Pancreas (tissue), 10 donors: ENCODE results near the gene NCMAP. TPM values are rescaled to one million over a fixed set of nuclear protein-coding genes. Genes with fewer than 3 reads are reported as not detected.
"Not testable (repeated sequence)": the region's sequence is repeated elsewhere in the genome, so short reads cannot be mapped to it uniquely, and the experiment has no call there.

Source experiments
- ATAC-seq, 4 donors: fragments of 200-7000 bp; cut with Tn5 transposase; one replicate each; pipeline versions ENCODE4 v1.8.0 to v1.9.1; 2020; ENCODE audit warnings: mild to moderate bottlenecking in 4 of 4, moderate library complexity in 4 of 4
- DNase-seq, 6 donors: peaks; one replicate each; pipeline ENCODE4 v3.0.0-alpha.2; 2020
- FAIRE-seq: peaks from 2 replicates; lab custom pipeline; 2012; peaks lifted over from hg19 to GRCh38; lab: Jason Lieb, UNC
- H3K27ac ChIP-seq, 4 donors: fragments of 200-600 bp; sonication (generic); 1 replicate in 3 of 4; 2 replicates in 1 of 4; pipeline versions ENCODE4 v1.5.0 to v1.8.0; 2020
- H3K27me3 ChIP-seq, 4 donors: fragments of 200-600 bp; one replicate each; pipeline ENCODE4 v1.8.0; 2021
- H3K36me3 ChIP-seq, 3 donors: fragments of 200-600 bp; sonication (generic) in 1 of 3; one replicate each; pipeline versions ENCODE4 v1.5.0 to v1.8.0; 2020 to 2021
- H3K4me1 ChIP-seq, 3 donors: fragments of 200-600 bp; one replicate each; pipeline ENCODE4 v1.8.0; 2021
- H3K4me3 ChIP-seq, 4 donors: fragments of 200-600 bp; sonication (generic) in 2 of 4; one replicate each; pipeline versions ENCODE4 v1.5.0 to v1.8.0; 2020 to 2021
- H3K9me3 ChIP-seq, 4 donors: fragments of 200-600 bp; one replicate each; pipeline ENCODE4 v1.8.0; 2021
- WGBS, 2 donors: extraction: QIAGEN DNeasy Blood & Tissue Kit; methylation state at CpG; one replicate each; pipeline ENCODE4 v1.1.7; 2013; 5-methylcytosine and 5-hydroxymethylcytosine counted together
- intact Hi-C, 3 donors: fragments of 100-400 bp; cut with DNase I; formaldehyde crosslinking; loops; one replicate each; pipeline versions ENCODE4 v1.11.1 to v1.14.2; 2022
- polyA plus RNA-seq, 2 donors: library from polyadenylated mRNA; stranded (reverse); fragments of 200-250 nt; gene quantifications; one replicate each; pipeline ENCODE4 v1.2.3, GENCODE V29; 2013
- total RNA-seq, 6 donors: library from RNA; stranded (reverse); fragmentation: NEBNext Ultra II Directional in 4 of 6; extraction: Animal tissue kit (Norgen Biotek cat#: 25700) in 4 of 6; gene quantifications; one replicate each; pipeline versions ENCODE4 v1.2.1 to v1.2.4, GENCODE V29; 2021 to 2023
- TF ChIP-seq, protein P1 (sequence below), 4 donors: fragments of 200-600 bp; sonication (generic) in 3 of 4; IDR thresholded peaks; one replicate each; pipeline versions ENCODE4 v1.5.0 to v1.8.0; 2021; ENCODE audit warnings: antibody characterized with exemption in 4 of 4
- donor health status: healthy with polysubstance abuse.
- donor health status: DM: no; HTN: no; CAD: no; lungs with moderate emphysema.
- donor health status: DM: no; HTN: no; CAD: no.
- donor health status: control.
- donor health status: control.
- donor health status: Bipolar disorder and iron deficiency.
- donor health status: DM: yes; HTN: yes; CAD: no.
- donor health status: DM: no; HTN: no; CAD: no.
- donor health status: DM: no; HTN: no; CAD: no.
- donor health status: DM: yes; HTN: yes; CAD: no.

Gene NCMAP
- total and polyA plus RNA-seq, 8 donors: 6.3 to 24.7 (median 9.6) TPM

- FAIRE-seq (no peak), DNase-seq (no peak), ATAC-seq (no peak)
- no peaks in the 10 kb centered on the region for H3K27me3 ChIP-seq
- H3K4me1 ChIP-seq: peaks cover 0 to 9% (median 0%) of the 10 kb centered on the region in 3 donors
- no peak overlapping the region for H3K27ac ChIP-seq
- TF ChIP-seq, protein P1, sequence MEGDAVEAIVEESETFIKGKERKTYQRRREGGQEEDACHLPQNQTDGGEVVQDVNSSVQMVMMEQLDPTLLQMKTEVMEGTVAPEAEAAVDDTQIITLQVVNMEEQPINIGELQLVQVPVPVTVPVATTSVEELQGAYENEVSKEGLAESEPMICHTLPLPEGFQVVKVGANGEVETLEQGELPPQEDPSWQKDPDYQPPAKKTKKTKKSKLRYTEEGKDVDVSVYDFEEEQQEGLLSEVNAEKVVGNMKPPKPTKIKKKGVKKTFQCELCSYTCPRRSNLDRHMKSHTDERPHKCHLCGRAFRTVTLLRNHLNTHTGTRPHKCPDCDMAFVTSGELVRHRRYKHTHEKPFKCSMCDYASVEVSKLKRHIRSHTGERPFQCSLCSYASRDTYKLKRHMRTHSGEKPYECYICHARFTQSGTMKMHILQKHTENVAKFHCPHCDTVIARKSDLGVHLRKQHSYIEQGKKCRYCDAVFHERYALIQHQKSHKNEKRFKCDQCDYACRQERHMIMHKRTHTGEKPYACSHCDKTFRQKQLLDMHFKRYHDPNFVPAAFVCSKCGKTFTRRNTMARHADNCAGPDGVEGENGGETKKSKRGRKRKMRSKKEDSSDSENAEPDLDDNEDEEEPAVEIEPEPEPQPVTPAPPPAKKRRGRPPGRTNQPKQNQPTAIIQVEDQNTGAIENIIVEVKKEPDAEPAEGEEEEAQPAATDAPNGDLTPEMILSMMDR (IDR thresholded peaks at IDR 0.05): no peak
- WGBS, 2 donors: 73 to 89% methylated on average over 5 of the region's 5 CpGs
- intact Hi-C loops: loop anchor here in 1 of 3 donors (10.0 kb wide), 1 partner anchor 88 kb away; no protein-coding TSS in a partner anchor
- no peak overlapping the region for H3K4me3 ChIP-seq
- H3K36me3 ChIP-seq: no peaks in the 10 kb centered on the region
- no peaks in the 10 kb centered on the region for H3K9me3 ChIP-seq
Measured at GRCh38 chr1:24547195-24547594, 8.7 kb upstream of the NCMAP start.

DNA sequence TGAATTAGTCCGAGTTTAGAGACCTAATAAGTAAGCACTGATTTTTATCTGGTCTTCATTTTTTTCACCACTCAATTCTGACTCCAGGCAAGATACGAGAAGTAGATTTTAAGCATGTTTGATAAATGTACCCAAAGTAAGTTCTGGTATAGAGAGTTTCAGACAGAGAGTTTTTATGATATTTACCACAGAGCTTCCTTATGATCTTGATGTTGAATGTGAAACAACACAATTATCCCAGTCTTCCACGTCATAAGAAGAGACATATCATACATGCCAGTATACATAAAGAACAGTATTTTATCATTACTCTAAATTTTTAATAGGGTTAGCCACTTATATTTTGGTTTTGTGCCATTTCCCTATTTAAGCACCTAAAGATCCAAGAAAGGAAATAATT, 7.8 kb upstream of the NCMAP start:
- intact Hi-C loops: loop anchor here in 1 of 3 donors (10.0 kb wide), 1 partner anchor 87 kb away; no protein-coding TSS in a partner anchor
- Histone ChIP-seq H3K4me3 (no peak overlapping the region), H3K9me3 (no peaks in the 10 kb centered on the region), H3K36me3 (no peaks in the 10 kb centered on the region), H3K4me1 (peaks cover 0 to 9% (median 0%) of the 10 kb centered on the region in 3 donors), H3K27me3 (no peaks in the 10 kb centered on the region), H3K27ac (no peak overlapping the region)
- no peak for FAIRE-seq
- TF ChIP-seq, protein P1 (IDR thresholded peaks at IDR 0.05): no peak
- no peak for ATAC-seq
- no peak for DNase-seq
- WGBS, 2 donors: 74 to 89% methylated on average over 3 of the region's 3 CpGs

DNA sequence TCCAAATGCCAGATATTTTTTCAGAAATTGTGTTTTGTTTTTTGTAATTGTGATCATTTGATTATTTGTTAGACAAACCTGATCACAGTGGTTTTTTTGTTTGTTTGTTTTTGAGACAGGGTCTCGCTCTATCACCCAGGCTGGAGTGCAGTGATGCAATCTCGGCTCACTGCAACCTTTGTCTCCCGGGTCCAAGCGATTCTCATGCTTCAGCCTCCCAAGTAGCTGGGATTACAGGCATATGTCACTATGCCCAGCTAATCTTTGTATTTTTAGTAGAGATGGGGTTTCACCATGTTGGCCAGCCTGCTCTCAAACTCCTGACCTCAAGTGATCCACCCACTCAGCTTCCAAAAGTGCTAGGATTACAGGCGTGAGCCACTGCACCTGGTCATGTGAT, 6.7 kb upstream of the NCMAP start:
- DNase-seq, FAIRE-seq, H3K4me1 ChIP-seq, H3K36me3 ChIP-seq, H3K27me3 ChIP-seq, H3K4me3 ChIP-seq, H3K27ac ChIP-seq, ATAC-seq, H3K9me3 ChIP-seq: not testable (repeated sequence)
- intact Hi-C loops: loop anchor here in 1 of 3 donors (10.0 kb wide), 1 partner anchor 86 kb away; no protein-coding TSS in a partner anchor
- WGBS, 2 donors: 71 to 74% methylated on average over 5 of the region's 5 CpGs

GRCh38 chr1:24551290-24551959, 4.5 kb upstream of the NCMAP start:
- DNase-seq (peak in 1 of 6 donors; percentile 51), FAIRE-seq (no peak), ATAC-seq (peak in 2 of 4 donors; percentile 13 to 21)
- H3K9me3 ChIP-seq: no peaks in the 10 kb centered on the region
- H3K27me3 ChIP-seq: no peaks in the 10 kb centered on the region
- no peaks in the 10 kb centered on the region for H3K36me3 ChIP-seq
- H3K27ac ChIP-seq: peak overlapping the region in 2 of 4 donors; percentile 53 to 59
- H3K4me1 ChIP-seq: peaks cover 0 to 6% (median 5%) of the 10 kb centered on the region in 3 donors
- no peak overlapping the region for H3K4me3 ChIP-seq
- intact Hi-C loops: no loop called here
- WGBS, 2 donors: 37 to 46% methylated on average over 13 of the region's 13 CpGs
- TF ChIP-seq, protein P1 (IDR thresholded peaks at IDR 0.05): no peak

- ATAC-seq: no peak
- 58 to 64% methylated on average over 10 of the region's 10 CpGs for WGBS, 2 donors
- DNase-seq: no peak
- H3K27ac ChIP-seq: peak overlapping the region in 2 of 4 donors; percentile 53 to 59
- H3K4me1 ChIP-seq: peaks cover 2 to 6% (median 5%) of the 10 kb centered on the region in 3 donors
- intact Hi-C loops: no loop called here
- H3K4me3 ChIP-seq: no peak overlapping the region
- no peak for FAIRE-seq
- H3K27me3 ChIP-seq: no peaks in the 10 kb centered on the region
- H3K36me3 ChIP-seq: no peaks in the 10 kb centered on the region
- H3K9me3 ChIP-seq: no peaks in the 10 kb centered on the region
- TF ChIP-seq, protein P1 (IDR thresholded peaks at IDR 0.05): no peak
Measured at GRCh38 chr1:24551960-24552571, 3.8 kb upstream of the NCMAP start.
